Measurements from ENCODE around the gene GINS2. TPM values are rescaled to one million over a fixed set of nuclear protein-coding genes. Genes with fewer than 3 reads are reported as not detected.

GINS2 gene
- total and polyA plus RNA-seq, 12 donors = 0.20 to 2.8 (median 0.72) TPM

DNA sequence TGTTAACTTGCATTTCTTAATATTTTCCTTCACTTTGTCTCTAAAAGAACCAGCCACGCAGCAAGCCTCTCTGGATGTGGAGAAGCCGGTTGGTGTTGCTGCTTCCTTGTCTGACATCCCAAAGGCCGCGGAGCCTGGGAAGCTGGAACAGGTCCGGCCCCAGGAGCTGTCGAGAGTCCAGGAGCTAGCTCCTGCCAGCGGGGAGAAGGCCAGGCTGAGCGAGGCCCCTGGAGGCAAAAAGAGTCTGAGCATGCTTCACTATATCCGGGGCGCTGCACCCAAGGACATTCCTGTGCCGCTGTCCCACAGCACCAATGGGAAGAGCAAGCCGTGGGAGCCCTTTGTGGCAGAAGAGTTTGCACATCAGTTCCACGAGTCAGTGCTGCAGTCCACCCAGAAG, 22.8 kb downstream of the GINS2 start:
- Histone ChIP-seq H3K9me3 (no peaks in the 10 kb centered on the region), H3K4me3 (no peak overlapping the region), H3K36me3 (peaks cover 0 to 100% (median 66%) of the 10 kb centered on the region in 9 donors), H3K27ac (no peak overlapping the region), H3K27me3 (no peaks in the 10 kb centered on the region), H3K4me1 (peaks cover 0 to 5% (median 0%) of the 10 kb centered on the region in 9 donors)
- TF ChIP-seq, protein P1, sequence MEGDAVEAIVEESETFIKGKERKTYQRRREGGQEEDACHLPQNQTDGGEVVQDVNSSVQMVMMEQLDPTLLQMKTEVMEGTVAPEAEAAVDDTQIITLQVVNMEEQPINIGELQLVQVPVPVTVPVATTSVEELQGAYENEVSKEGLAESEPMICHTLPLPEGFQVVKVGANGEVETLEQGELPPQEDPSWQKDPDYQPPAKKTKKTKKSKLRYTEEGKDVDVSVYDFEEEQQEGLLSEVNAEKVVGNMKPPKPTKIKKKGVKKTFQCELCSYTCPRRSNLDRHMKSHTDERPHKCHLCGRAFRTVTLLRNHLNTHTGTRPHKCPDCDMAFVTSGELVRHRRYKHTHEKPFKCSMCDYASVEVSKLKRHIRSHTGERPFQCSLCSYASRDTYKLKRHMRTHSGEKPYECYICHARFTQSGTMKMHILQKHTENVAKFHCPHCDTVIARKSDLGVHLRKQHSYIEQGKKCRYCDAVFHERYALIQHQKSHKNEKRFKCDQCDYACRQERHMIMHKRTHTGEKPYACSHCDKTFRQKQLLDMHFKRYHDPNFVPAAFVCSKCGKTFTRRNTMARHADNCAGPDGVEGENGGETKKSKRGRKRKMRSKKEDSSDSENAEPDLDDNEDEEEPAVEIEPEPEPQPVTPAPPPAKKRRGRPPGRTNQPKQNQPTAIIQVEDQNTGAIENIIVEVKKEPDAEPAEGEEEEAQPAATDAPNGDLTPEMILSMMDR (IDR thresholded peaks at IDR 0.05) = no peak
- intact Hi-C loops (cut with DNase I) = no loop called here
- WGBS, 2 donors = 91 to 92% methylated on average over 13 of the region's 13 CpGs
- ATAC-seq (no peak), DNase-seq (no peak)

DNA sequence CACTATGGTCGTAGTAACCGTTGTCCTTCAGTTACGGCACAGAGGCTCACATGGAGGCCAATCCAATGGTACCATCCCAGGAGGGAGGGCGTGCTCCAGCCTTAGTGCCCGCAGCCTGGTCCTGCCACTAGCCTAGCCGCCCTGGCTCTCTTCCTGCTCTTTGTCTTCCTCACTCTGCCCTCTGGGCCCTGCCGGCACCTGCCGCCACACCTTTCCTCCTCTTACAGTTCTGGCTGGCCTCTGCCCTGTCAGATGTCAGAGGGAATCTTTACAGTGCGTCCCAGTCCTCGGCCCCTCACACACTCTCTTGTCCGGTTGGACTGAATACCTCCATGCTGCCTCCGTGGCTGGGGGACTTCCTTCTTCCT, 23.4 kb downstream of the GINS2 start:
- no peak for ATAC-seq
- no peaks in the 10 kb centered on the region for H3K9me3 ChIP-seq
- DNase-seq = no peak
- H3K4me1 ChIP-seq = peaks cover 0 to 5% (median 0%) of the 10 kb centered on the region in 9 donors
- peaks cover 0 to 99% (median 66%) of the 10 kb centered on the region in 9 donors for H3K36me3 ChIP-seq
- WGBS, 2 donors = 94% methylated on average over 12 of the region's 12 CpGs
- no peak overlapping the region for H3K4me3 ChIP-seq
- no peak overlapping the region for H3K27ac ChIP-seq
- TF ChIP-seq, protein P1 (IDR thresholded peaks at IDR 0.05) = no peak
- intact Hi-C loops (cut with DNase I) = no loop called here
- no peaks in the 10 kb centered on the region for H3K27me3 ChIP-seq

DNA sequence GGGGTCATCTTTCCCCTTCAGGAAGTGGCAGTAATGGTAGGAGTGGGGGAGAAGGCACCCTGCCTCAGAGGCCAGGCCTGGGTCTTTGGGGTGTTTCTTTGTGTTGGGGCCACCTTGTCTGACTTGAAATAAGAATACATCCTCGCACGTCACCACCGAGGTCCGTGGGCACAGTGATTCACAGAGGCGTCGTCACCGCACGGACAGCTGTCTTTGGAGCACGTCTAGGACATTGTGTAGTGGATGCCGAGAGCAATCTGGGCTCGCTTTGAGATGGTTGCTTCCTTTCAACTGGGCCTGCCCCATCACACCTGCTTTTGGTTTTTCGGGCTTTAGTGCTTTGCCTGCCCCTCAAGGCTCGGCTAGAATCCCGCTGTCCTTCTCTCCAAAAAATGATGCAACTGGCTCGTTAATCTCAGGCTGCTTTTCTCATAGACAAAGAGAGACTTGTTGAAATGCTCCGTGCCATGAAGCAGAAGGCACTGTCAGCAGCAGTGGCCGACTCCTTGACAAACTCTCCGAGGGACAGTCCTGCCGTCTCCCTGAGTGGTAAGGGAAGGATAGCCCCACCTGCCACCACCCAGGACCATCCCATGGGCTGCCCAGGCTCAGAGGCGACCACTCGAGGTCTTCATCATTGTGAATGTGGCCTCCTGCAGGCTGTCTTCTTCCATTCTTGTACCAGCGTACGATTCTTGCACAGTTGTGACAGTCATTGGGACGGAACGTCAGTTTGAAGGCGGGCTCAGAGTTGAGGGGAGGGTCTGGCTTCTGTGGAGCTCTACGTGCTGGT, 24.0 kb downstream of the GINS2 start:
- DNase-seq = no peak
- H3K36me3 ChIP-seq = peaks cover 0 to 99% (median 65%) of the 10 kb centered on the region in 9 donors
- H3K27me3 ChIP-seq = no peaks in the 10 kb centered on the region
- TF ChIP-seq, protein P1 (IDR thresholded peaks at IDR 0.05) = no peak
- H3K27ac ChIP-seq = no peak overlapping the region
- ATAC-seq = no peak
- peaks cover 0 to 11% (median 6%) of the 10 kb centered on the region in 9 donors for H3K4me1 ChIP-seq
- no peak overlapping the region for H3K4me3 ChIP-seq
- 93% methylated on average over 27 of the region's 27 CpGs for WGBS, 2 donors
- no peaks in the 10 kb centered on the region for H3K9me3 ChIP-seq
- intact Hi-C loops (cut with DNase I) = loop anchor here in 3 of 10 donors (5.0 kb wide), 1 partner anchor 53 kb away; no protein-coding TSS in a partner anchor

DNA sequence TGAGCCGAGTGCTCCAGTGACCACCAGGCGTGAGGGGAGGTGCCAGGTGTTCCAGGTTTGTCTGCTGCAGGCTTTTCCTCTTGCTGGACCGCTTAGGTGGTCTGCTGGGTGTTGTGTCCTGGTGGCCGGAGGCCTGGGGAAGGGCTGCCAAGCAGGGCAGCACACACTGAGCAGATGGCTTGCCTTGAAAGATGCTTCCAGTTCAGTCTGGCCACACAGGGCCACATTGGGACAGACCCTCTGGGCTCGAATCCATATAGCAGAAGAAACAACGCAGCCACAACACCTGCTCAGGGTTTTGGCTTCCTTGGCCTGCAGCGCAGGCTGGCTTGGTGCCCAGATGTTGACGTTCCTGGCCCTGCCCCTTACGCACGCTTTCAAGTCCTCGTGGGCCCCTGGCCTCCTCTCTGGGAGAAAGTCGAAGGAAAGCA, 24.8 kb downstream of the GINS2 start:
- DNase-seq (no peak), ATAC-seq (peak in 2 of 8 donors; percentile 10 to 21)
- H3K27me3 ChIP-seq = no peaks in the 10 kb centered on the region
- no peak overlapping the region for H3K4me3 ChIP-seq
- H3K4me1 ChIP-seq = peaks cover 0 to 20% (median 13%) of the 10 kb centered on the region in 9 donors
- peaks cover 0 to 98% (median 58%) of the 10 kb centered on the region in 9 donors for H3K36me3 ChIP-seq
- no peak overlapping the region for H3K27ac ChIP-seq
- H3K9me3 ChIP-seq = no peaks in the 10 kb centered on the region
- TF ChIP-seq, protein P1 (IDR thresholded peaks at IDR 0.05) = no peak
- WGBS, 2 donors = 57 to 64% methylated on average over 12 of the region's 12 CpGs
- intact Hi-C loops (cut with DNase I) = loop anchor here in 3 of 10 donors (5.0 kb wide), 1 partner anchor 53 kb away; no protein-coding TSS in a partner anchor
